H9 (cell line): ENCODE data around the gene SLC25A15. TPM values are rescaled to one million over a fixed set of nuclear protein-coding genes. Genes with fewer than 3 reads are reported as not detected.

Experiments used
- DNase-seq: peaks from one replicate; pipeline ENCODE4 v3.0.0-alpha.2; 2017
- H2AFZ ChIP-seq: one replicate; pipeline ENCODE4 v1.6.1; 2013; ENCODE audit warnings: mild to moderate bottlenecking, low read length, control low read depth, moderate library complexity
- H2AK5ac ChIP-seq: 2 replicates; pipeline ENCODE4 v1.6.1; 2013; ENCODE audit warnings: low read length, control low read depth, mixed read lengths; ENCODE audit not compliant: insufficient read length
- H2BK120ac ChIP-seq: one replicate; pipeline ENCODE4 v1.6.1; 2013; ENCODE audit warnings: low read depth, mild to moderate bottlenecking, low read length, control low read depth, inconsistent platforms; ENCODE audit not compliant: poor library complexity, severe bottlenecking
- H2BK12ac ChIP-seq: 2 replicates; pipeline ENCODE4 v1.6.1; 2013; ENCODE audit warnings: low read length, control low read depth, mixed read lengths, low read depth; ENCODE audit not compliant: insufficient read length
- H2BK15ac ChIP-seq: 2 replicates; pipeline ENCODE4 v1.6.1; 2013; ENCODE audit warnings: low read depth, low read length, control low read depth
- H2BK20ac ChIP-seq: one replicate; pipeline ENCODE4 v1.6.1; 2013; ENCODE audit warnings: low read depth, mild to moderate bottlenecking, low read length, control low read depth, inconsistent platforms; ENCODE audit not compliant: poor library complexity, severe bottlenecking
- H2BK5ac ChIP-seq: 2 replicates; pipeline ENCODE4 v1.6.1; 2013; ENCODE audit warnings: low read length, control low read depth, mixed read lengths; ENCODE audit not compliant: insufficient read length
- H3K14ac ChIP-seq: 2 replicates; pipeline ENCODE4 v1.6.1; 2013; ENCODE audit warnings: low read length, control low read depth; ENCODE audit not compliant: insufficient read depth
- H3K18ac ChIP-seq: 2 replicates; pipeline ENCODE4 v1.6.1; 2013; ENCODE audit warnings: low read depth, mild to moderate bottlenecking, mixed read lengths, low read length, control low read depth; ENCODE audit not compliant: insufficient read length
- H3K23ac ChIP-seq: 2 replicates; pipeline ENCODE4 v1.6.1; 2013; ENCODE audit warnings: low read length, control low read depth, mixed read lengths, low read depth; ENCODE audit not compliant: insufficient read length
- H3K23me2 ChIP-seq: 2 replicates; pipeline ENCODE4 v1.6.1; 2013; ENCODE audit warnings: low read depth, mild to moderate bottlenecking, mixed read lengths, low read length, control low read depth; ENCODE audit not compliant: insufficient read length, poor library complexity, severe bottlenecking
- H3K27ac ChIP-seq: 2 replicates; pipeline ENCODE4 v1.5.1; 2013; ENCODE audit warnings: low read length, control low read depth, mixed read lengths, low read depth; ENCODE audit not compliant: insufficient read length
- H3K27me3 ChIP-seq: 2 replicates; pipeline ENCODE4 v1.6.1; 2013; ENCODE audit warnings: low read length, control low read depth, inconsistent platforms; ENCODE audit not compliant: insufficient read depth
- H3K4ac ChIP-seq: 2 replicates; pipeline ENCODE4 v1.6.1; 2013; ENCODE audit warnings: low read depth, mild to moderate bottlenecking, control low read depth, inconsistent platforms, low read length, moderate library complexity
- H3K4me1 ChIP-seq: 2 replicates; pipeline ENCODE4 v1.6.1; 2013; ENCODE audit warnings: low read length, control low read depth, inconsistent platforms; ENCODE audit not compliant: insufficient read depth
- H3K4me2 ChIP-seq: 2 replicates; pipeline ENCODE4 v1.6.1; 2013; ENCODE audit warnings: low read length, control low read depth, mixed read lengths; ENCODE audit not compliant: insufficient read length, insufficient read depth
- H3K56ac ChIP-seq: 2 replicates; pipeline ENCODE4 v1.6.1; 2013; ENCODE audit warnings: low read depth, mild to moderate bottlenecking, mixed read lengths, low read length, control low read depth; ENCODE audit not compliant: insufficient read length
- H3K79me1 ChIP-seq: 2 replicates; pipeline ENCODE4 v1.6.1; 2013; ENCODE audit warnings: low read depth, mild to moderate bottlenecking, moderate library complexity, low read length, control low read depth, inconsistent platforms; ENCODE audit not compliant: insufficient read depth, poor library complexity, severe bottlenecking
- H3K79me2 ChIP-seq: 2 replicates; pipeline ENCODE4 v1.6.1; 2013; ENCODE audit warnings: low read length, control low read depth, inconsistent platforms; ENCODE audit not compliant: insufficient read depth
- H3K9ac ChIP-seq: 2 replicates; pipeline ENCODE4 v1.6.1; 2013; ENCODE audit warnings: low read length, control low read depth, mixed read lengths; ENCODE audit not compliant: insufficient read length; ENCODE audit errors: extremely low read depth
- H3K9me3 ChIP-seq: one replicate; pipeline ENCODE4 v1.6.1; 2013; ENCODE audit warnings: low read depth, low read length, inconsistent platforms; ENCODE audit not compliant: control insufficient read depth
- H3T11ph ChIP-seq: one replicate; pipeline ENCODE4 v1.6.1; 2013; ENCODE audit warnings: mild to moderate bottlenecking, low read length, control low read depth, inconsistent platforms
- H4K20me1 ChIP-seq: one replicate; pipeline ENCODE4 v1.6.1; 2013; ENCODE audit not compliant: control insufficient read depth, insufficient read length, insufficient read depth
- H4K5ac ChIP-seq: 2 replicates; pipeline ENCODE4 v1.6.1; 2013; ENCODE audit warnings: low read depth, mild to moderate bottlenecking, mixed read lengths, low read length, control low read depth; ENCODE audit not compliant: insufficient read length
- H4K8ac ChIP-seq: replicated peaks from 2 replicates; pipeline ENCODE4 v1.6.1; 2013; ENCODE audit warnings: low read length, control low read depth, mixed read lengths, low read depth; ENCODE audit not compliant: insufficient read length
- H4K91ac ChIP-seq: 2 replicates; pipeline ENCODE4 v1.6.1; 2013; ENCODE audit warnings: low read depth, mild to moderate bottlenecking, moderate library complexity, mixed read lengths, low read length, control low read depth; ENCODE audit not compliant: insufficient read length
- H3K27ac Mint-ChIP-seq, 3 experiments: 2 replicates in 2 of 3; 3 replicates in 1 of 3; pipeline ENCODE4 v1.8.0; 2020 to 2021; ENCODE audit warnings: mixed read lengths in 3 of 3, mild to moderate bottlenecking in 1 of 3, moderate library complexity in 1 of 3
- H3K27me3 Mint-ChIP-seq: 2 replicates; pipeline ENCODE4 v1.8.0; 2021; ENCODE audit warnings: low read depth, mild to moderate bottlenecking, moderate library complexity, mixed read lengths
- H3K36me3 Mint-ChIP-seq, 3 experiments: 2 replicates in 2 of 3; 3 replicates in 1 of 3; pipeline ENCODE4 v1.8.0; 2020 to 2021; ENCODE audit warnings: low read depth in 3 of 3, mixed read lengths in 3 of 3; ENCODE audit not compliant: insufficient read depth in 1 of 3
- H3K4me1 Mint-ChIP-seq, 2 experiments: 2 replicates each; pipeline ENCODE4 v1.8.0; 2020; ENCODE audit warnings: mixed read lengths in 2 of 2
- H3K4me3 Mint-ChIP-seq, 2 experiments: 2 replicates in 1 of 2; 3 replicates in 1 of 2; pipeline ENCODE4 v1.8.0; 2020 to 2021; ENCODE audit warnings: mild to moderate bottlenecking in 2 of 2, mixed read lengths in 2 of 2, moderate library complexity in 1 of 2
- H3K9me3 Mint-ChIP-seq, 2 experiments: 2 replicates in 1 of 2; 3 replicates in 1 of 2; pipeline ENCODE4 v1.8.0; 2020; ENCODE audit warnings: mild to moderate bottlenecking in 2 of 2, mixed read lengths in 2 of 2, moderate library complexity in 1 of 2
- CTCF ChIP-seq: fragments of 200-600 bp; sonication (generic); conservative IDR thresholded peaks from 3 replicates; pipeline ENCODE4 v1.8.0; 2021; ENCODE audit warnings: antibody characterized with exemption, mild to moderate bottlenecking
- WGBS: extraction: QIAGEN DNeasy Blood & Tissue Kit; methylation state at CpG from one replicate; pipeline ENCODE4 v1.1.7; 2013; ENCODE audit warnings: missing lambda C conversion rate, low lambda C conversion rate, mixed read lengths; ENCODE audit not compliant: insufficient read length; ENCODE audit errors: extremely low coverage; 5-methylcytosine and 5-hydroxymethylcytosine counted together
- total RNA-seq: library from RNA; stranded (reverse); gene quantifications from 2 replicates; pipeline ENCODE4 v1.2.1, GENCODE V29; 2021

SLC25A15 gene
- total RNA-seq, 1 experiment from 2014 or later: 21.1 TPM

- H3K56ac ChIP-seq: no peak overlapping the region
- no peak overlapping the region for H3K14ac ChIP-seq
- no peak overlapping the region for H3K9ac ChIP-seq
- H3K27me3 ChIP-seq: no peaks in the 10 kb centered on the region
- H2BK120ac ChIP-seq: no peak overlapping the region
- no peaks in the 10 kb centered on the region for H3K79me2 ChIP-seq
- Mint-ChIP-seq H3K9me3 (no peaks in the 10 kb centered on the region), H3K4me3 (no peak overlapping the region), H3K27ac (no peak overlapping the region; a peak in 1 of 7 replicates), H3K27me3 (no peaks in the 10 kb centered on the region), H3K36me3 (peaks cover 9 to 32% (median 32%) of the 10 kb centered on the region in 3 experiments; a peak in 6 of 7 replicates), H3K4me1 (no peaks in the 10 kb centered on the region)
- no peaks in the 10 kb centered on the region for H3K9me3 ChIP-seq
- no peak overlapping the region for H2BK12ac ChIP-seq
- no peak overlapping the region for H2BK5ac ChIP-seq
- TF ChIP-seq CTCF: no peak
- H2BK15ac ChIP-seq: no peak overlapping the region
- H2AK5ac ChIP-seq: no peak overlapping the region
- no peak overlapping the region for H4K8ac ChIP-seq
- no peak overlapping the region for H2AFZ ChIP-seq
- H4K5ac ChIP-seq: no peak overlapping the region
- H4K91ac ChIP-seq: no peak overlapping the region
- no CpG with 5 or more reads among the region's 4 CpGs for WGBS
- H3K27ac ChIP-seq: no peak overlapping the region
- H3K4me1 ChIP-seq: no peaks in the 10 kb centered on the region
- H4K20me1 ChIP-seq: no peaks in the 10 kb centered on the region
- H3K4ac ChIP-seq: no peak overlapping the region
- H3K23me2 ChIP-seq: no peaks in the 10 kb centered on the region
- no peak overlapping the region for H3K18ac ChIP-seq
- DNase-seq: no peak
- H3K79me1 ChIP-seq: no peaks in the 10 kb centered on the region
- H3K23ac ChIP-seq: no peak overlapping the region
- H2BK20ac ChIP-seq: no peak overlapping the region
- no peak overlapping the region for H3T11ph ChIP-seq
- H3K4me2 ChIP-seq: no peak overlapping the region
These were observed 30.6 kb upstream of the SLC25A15 start for GRCh38 chr13:40758811-40759210.
